Stomach (tissue), 19 donors: ENCODE data around the gene ZNF33B. TPM values are rescaled to one million over a fixed set of nuclear protein-coding genes. Genes with fewer than 3 reads are reported as not detected.
"Not testable (repeated sequence)": the region's sequence is repeated elsewhere in the genome, so short reads cannot be mapped to it uniquely, and the experiment has no call there.

ENCODE experiments used
- DNase-seq, 2 donors: peaks; one replicate each; pipeline versions ENCODE4 v3.0.0 to v3.0.0-alpha.2; 2013 to 2019
- H3K27ac ChIP-seq, 5 donors: fragments of 200-600 bp in 4 of 5; sonication (generic) in 4 of 5; one replicate each; pipeline ENCODE4 v1.5.1; 2013 to 2019; ENCODE audit warnings: mild to moderate bottlenecking in 1 of 5, moderate library complexity in 1 of 5
- H3K27me3 ChIP-seq, 3 donors: fragments of 200-600 bp; sonication (generic); one replicate each; pipeline ENCODE4 v1.5.1; 2017 to 2019; ENCODE audit warnings: mixed run types in 1 of 3
- H3K36me3 ChIP-seq, 4 donors: fragments of 200-600 bp; sonication (generic); 1 replicate in 3 of 4; 2 replicates in 1 of 4; pipeline ENCODE4 v1.5.1; 2016 to 2019
- H3K4me1 ChIP-seq, 4 donors: fragments of 200-600 bp; sonication (generic); one replicate each; pipeline ENCODE4 v1.5.1; 2016 to 2019
- H3K4me3 ChIP-seq, 4 donors: fragments of 200-600 bp; sonication (generic) in 3 of 4; one replicate each; pipeline ENCODE4 v1.5.1; 2016 to 2019; ENCODE audit warnings: mild to moderate bottlenecking in 1 of 4
- H3K9me3 ChIP-seq, 4 donors: fragments of 200-600 bp; sonication (generic); one replicate each; pipeline ENCODE4 v1.5.1; 2016 to 2019
- EP300 ChIP-seq: sonication (generic); formaldehyde crosslinking; IDR thresholded peaks from one replicate; pipeline ENCODE4 v1.6.1; 2017; ENCODE audit warnings: antibody characterized with exemption
- POLR2A ChIP-seq, 4 donors: fragments of 450-650 bp; IDR thresholded peaks; one replicate each; pipeline ENCODE4 v1.6.1; 2016; ENCODE audit warnings: antibody characterized with exemption in 4 of 4, control low read depth in 2 of 4, mild to moderate bottlenecking in 1 of 4, moderate library complexity in 1 of 4
- POLR2AphosphoS5 ChIP-seq, 3 donors: sonication (generic); formaldehyde crosslinking; IDR thresholded peaks; one replicate each; pipeline ENCODE4 v1.6.1; 2016; ENCODE audit warnings: antibody characterized with exemption in 3 of 3
- WGBS, 5 donors: extraction: QIAGEN DNeasy Blood & Tissue Kit in 3 of 5; methylation state at CpG; one replicate each; pipeline versions ENCODE4 v1.1.5 to v1.1.7; 2013 to 2018; 5-methylcytosine and 5-hydroxymethylcytosine counted together
- intact Hi-C: fragments of 100-400 bp; cut with DNase I; formaldehyde crosslinking; loops from one replicate; pipeline ENCODE4 v1.15.1; 2023; ENCODE audit warnings: low total_unique reads
- long read RNA-seq, 10 donors: transcript quantifications; one replicate each; lab custom pipeline, GENCODE V29; 2026
- polyA plus RNA-seq, 3 donors: library from polyadenylated mRNA; stranded (reverse); fragments of 200-250 nt; gene quantifications; one replicate each; pipeline ENCODE4 v1.2.3, GENCODE V29; 2013
- total RNA-seq, 5 donors: library from RNA; depleted of rRNA; stranded (reverse); fragments of >200 nt; gene quantifications; one replicate each; pipeline versions ENCODE4 v1.1.0 to v1.2.3, GENCODE V29; 2014 to 2016
- TF ChIP-seq, protein P1 (sequence below), 7 experiments: fragments of 450-650 bp in 4 of 7; fragments of 200-600 bp in 3 of 7; sonication (generic) in 3 of 7; IDR thresholded peaks; one replicate each; pipeline ENCODE4 v1.5.1; 2016 to 2019; ENCODE audit warnings: antibody characterized with exemption in 7 of 7, control low read depth in 2 of 7, mild to moderate bottlenecking in 1 of 7
- donor health status: healthy with polysubstance abuse.
- donor health status: Bipolar disorder and iron deficiency.
- donor health status: healthy.

The ZNF33B gene
- total RNA-seq (10 to 100 TPM in 4 of 5 donors, 1 to 10 TPM in 1; 7.0 to 67.9 (median 21.8) TPM), polyA plus RNA-seq (10 to 100 TPM; 11.5 to 29.5 (median 15.6) TPM)
- long read RNA-seq, donor 1, result 0 reads
- long read RNA-seq, donor 2, full-length matches to known transcripts, result 2 of 2 reads
- long read RNA-seq, donor 2, partial matches to known transcripts, result 0 of 2 reads
- long read RNA-seq, donor 2, other reads (novel, unspliced or antisense), result 0 of 2 reads
- long read RNA-seq, donor 3, full-length matches to known transcripts, result 1 of 1 reads
- long read RNA-seq, donor 3, partial matches to known transcripts, result 0 of 1 reads
- long read RNA-seq, donor 3, other reads (novel, unspliced or antisense), result 0 of 1 reads
- long read RNA-seq, donor 4, full-length matches to known transcripts, result 1 of 1 reads
- long read RNA-seq, donor 4, partial matches to known transcripts, result 0 of 1 reads
- long read RNA-seq, donor 4, other reads (novel, unspliced or antisense), result 0 of 1 reads
- long read RNA-seq, donor 5, full-length matches to known transcripts, result 1 of 1 reads
- long read RNA-seq, donor 5, partial matches to known transcripts, result 0 of 1 reads
- long read RNA-seq, donor 5, other reads (novel, unspliced or antisense), result 0 of 1 reads
- long read RNA-seq, donor 6, full-length matches to known transcripts, result 2 of 2 reads
- long read RNA-seq, donor 6, partial matches to known transcripts, result 0 of 2 reads
- long read RNA-seq, donor 6, other reads (novel, unspliced or antisense), result 0 of 2 reads
- long read RNA-seq, donor 7, result 0 reads
- long read RNA-seq, donor 8, full-length matches to known transcripts, result 1 of 1 reads
- long read RNA-seq, donor 8, partial matches to known transcripts, result 0 of 1 reads
- long read RNA-seq, donor 8, other reads (novel, unspliced or antisense), result 0 of 1 reads
- long read RNA-seq, donor 9, partial matches to known transcripts, result 0 of 5 reads
- long read RNA-seq, donor 9, other reads (novel, unspliced or antisense), result 5 of 5 reads
- long read RNA-seq, donor 10, full-length matches to known transcripts, result 2 of 2 reads
- long read RNA-seq, donor 10, partial matches to known transcripts, result 0 of 2 reads
- long read RNA-seq, donor 10, other reads (novel, unspliced or antisense), result 0 of 2 reads

DNA sequence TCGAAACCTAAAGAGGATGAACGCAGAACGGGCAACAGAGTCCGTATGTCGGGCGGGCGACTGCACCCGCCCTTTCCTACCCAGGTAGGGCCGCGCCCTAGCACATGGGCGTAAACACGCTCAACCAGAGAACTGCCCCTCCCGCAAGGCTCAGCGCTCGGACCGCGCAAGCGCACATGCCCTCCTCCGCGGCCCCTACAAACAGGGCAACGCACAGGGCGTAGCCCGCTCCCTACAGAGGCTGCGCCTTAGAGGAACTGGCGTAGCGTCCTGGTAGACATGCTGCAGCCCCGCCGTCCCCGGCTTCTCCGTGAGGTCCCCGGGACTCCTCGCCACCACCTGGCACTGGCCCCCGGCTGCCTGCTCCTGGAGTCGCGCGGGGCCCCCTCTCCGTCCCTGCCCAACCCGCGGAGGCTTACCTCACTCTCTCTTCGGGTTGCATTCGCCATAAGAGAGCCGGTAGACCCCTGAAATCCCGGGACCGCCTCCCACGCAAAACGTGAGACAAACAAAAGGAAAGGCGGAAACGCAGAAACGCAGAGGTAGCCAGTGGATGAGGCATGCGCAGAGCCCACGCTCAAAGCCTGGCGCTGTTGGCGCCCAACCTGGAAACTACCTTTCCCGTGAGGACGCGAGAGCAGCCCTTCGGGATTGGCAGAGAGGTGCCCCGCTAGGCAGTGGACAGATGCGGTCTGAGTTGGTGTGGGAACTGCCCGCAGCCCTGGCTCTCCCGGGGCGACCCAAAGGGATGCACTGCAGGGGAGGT, at the start of gene ZNF33B:
Gene ZNF33B (minus strand): TSS at position 516 of the 766 bp plus-strand sequence. CDS start 1,642 bp downstream, outside the sequence.
- Histone ChIP-seq H3K9me3 (no peaks in the 10 kb centered on the region), H3K36me3 (peaks cover 0 to 14% (median 2%) of the 10 kb centered on the region in 4 donors), H3K4me1 (peaks cover 4 to 44% (median 26%) of the 10 kb centered on the region in 4 donors), H3K4me3 (peak within 1 kb of the TSS; percentile 70 to 84 (median 74)), H3K27ac (peak within 1 kb of the TSS; percentile 96 to 98 (median 98)), H3K27me3 (no peaks in the 10 kb centered on the region)
- DNase-seq, result peak; percentile 95 to 98
- TF ChIP-seq POLR2A (IDR thresholded peaks at IDR 0.05) (peak in 2 of 4 donors; percentile 53 to 70), EP300 (no peak), POLR2AphosphoS5 (IDR thresholded peaks at IDR 0.05) (peak; percentile 85 to 93 (median 88))
- TF ChIP-seq, protein P1, sequence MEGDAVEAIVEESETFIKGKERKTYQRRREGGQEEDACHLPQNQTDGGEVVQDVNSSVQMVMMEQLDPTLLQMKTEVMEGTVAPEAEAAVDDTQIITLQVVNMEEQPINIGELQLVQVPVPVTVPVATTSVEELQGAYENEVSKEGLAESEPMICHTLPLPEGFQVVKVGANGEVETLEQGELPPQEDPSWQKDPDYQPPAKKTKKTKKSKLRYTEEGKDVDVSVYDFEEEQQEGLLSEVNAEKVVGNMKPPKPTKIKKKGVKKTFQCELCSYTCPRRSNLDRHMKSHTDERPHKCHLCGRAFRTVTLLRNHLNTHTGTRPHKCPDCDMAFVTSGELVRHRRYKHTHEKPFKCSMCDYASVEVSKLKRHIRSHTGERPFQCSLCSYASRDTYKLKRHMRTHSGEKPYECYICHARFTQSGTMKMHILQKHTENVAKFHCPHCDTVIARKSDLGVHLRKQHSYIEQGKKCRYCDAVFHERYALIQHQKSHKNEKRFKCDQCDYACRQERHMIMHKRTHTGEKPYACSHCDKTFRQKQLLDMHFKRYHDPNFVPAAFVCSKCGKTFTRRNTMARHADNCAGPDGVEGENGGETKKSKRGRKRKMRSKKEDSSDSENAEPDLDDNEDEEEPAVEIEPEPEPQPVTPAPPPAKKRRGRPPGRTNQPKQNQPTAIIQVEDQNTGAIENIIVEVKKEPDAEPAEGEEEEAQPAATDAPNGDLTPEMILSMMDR (IDR thresholded peaks at IDR 0.05), result no peak
- WGBS, 5 donors, result 0% methylated on average over 58 to 62 of the region's 62 CpGs
- intact Hi-C loops, result no loop called here

DNA sequence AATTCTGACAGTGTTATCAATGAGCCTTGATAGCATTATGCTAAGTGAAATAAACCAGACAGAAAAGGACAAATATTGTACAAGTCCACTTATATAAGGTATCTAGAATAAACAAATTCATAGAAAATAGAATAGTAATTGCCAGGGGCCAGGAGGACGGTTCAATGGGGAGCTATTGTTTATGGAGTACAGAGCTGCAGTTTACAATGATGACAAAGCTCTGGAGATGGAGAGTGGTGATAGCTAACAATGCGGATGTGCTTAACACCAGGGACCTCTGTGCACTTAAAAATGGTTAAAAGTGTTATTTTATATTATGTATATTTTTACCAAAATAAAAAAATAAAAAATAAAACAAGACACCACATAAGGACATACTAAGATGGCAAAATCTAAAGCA, 46.1 kb upstream of the ZNF33B start:
- intact Hi-C loops, result no loop called here
- H3K9me3 ChIP-seq, result no peaks in the 10 kb centered on the region
- DNase-seq, result no peak
- no peak overlapping the region for H3K4me3 ChIP-seq
- no peaks in the 10 kb centered on the region for H3K27me3 ChIP-seq
- H3K27ac ChIP-seq, result no peak overlapping the region
- H3K4me1 ChIP-seq, result peaks cover 0 to 10% (median 0%) of the 10 kb centered on the region in 4 donors
- no peaks in the 10 kb centered on the region for H3K36me3 ChIP-seq
- WGBS, 5 donors, result 71 to 86% (median 78%) methylated on average over 2 of the region's 2 CpGs
- TF ChIP-seq EP300 (no peak), POLR2AphosphoS5 (IDR thresholded peaks at IDR 0.05) (no peak), POLR2A (IDR thresholded peaks at IDR 0.05) (no peak)
- TF ChIP-seq, protein P1 (IDR thresholded peaks at IDR 0.05), result no peak

- intact Hi-C loops, result no loop called here
Measured at GRCh38 chr10:42680267-42680666, 41.9 kb upstream of the ZNF33B start.

DNA sequence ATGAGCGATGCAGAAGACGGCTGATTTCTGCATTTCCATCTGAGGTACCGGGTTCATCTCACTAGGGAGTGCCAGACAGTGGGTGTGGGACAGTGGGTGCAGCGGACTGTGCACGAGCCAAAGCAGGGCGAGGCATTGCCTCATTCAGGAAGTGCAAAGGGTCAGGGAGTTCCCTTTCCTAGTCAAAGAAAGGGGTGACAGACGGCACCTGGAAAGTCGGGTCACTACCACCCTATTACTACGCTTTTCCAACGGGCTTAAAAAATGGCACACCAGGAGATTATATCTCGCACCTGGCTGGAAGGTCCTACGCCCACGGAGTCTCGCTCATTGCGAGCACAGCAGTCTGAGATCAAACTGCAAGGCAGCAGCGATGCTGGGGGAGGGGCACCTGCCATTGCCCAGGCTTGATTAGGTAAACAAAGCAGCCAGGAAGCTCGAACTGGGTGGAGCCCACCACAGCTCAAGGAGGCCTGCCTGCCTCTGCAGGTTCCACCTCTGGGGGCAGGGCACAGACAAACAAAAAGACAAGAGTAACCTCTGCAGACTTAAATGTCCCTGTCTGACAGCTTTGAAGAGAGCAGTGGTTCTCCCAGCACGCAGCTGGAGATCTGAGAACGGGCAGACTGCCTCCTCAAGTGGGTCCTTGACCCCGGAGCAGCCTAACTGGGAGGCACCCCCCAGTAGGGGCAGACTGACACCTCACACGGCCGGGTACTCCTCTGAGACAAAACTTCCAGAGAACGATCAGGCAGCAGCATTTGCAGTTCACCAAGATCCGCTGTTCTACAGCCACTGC, 27.0 kb upstream of the ZNF33B start:
- 76 to 86% (median 84%) methylated on average over 19 to 24 of the region's 24 CpGs for WGBS, 5 donors
- H3K27me3 ChIP-seq, DNase-seq, H3K4me1 ChIP-seq, H3K36me3 ChIP-seq, H3K27ac ChIP-seq, H3K4me3 ChIP-seq, intact Hi-C loops, H3K9me3 ChIP-seq: not testable (repeated sequence)

More at GRCh38 chr10:42680267-42680666, 41.9 kb upstream of the ZNF33B start:
- Histone ChIP-seq H3K9me3 (no peaks in the 10 kb centered on the region), H3K4me3 (no peak overlapping the region), H3K27ac (no peak overlapping the region), H3K36me3 (no peaks in the 10 kb centered on the region), H3K4me1 (no peaks in the 10 kb centered on the region), H3K27me3 (no peaks in the 10 kb centered on the region)
- WGBS, 5 donors, result 80 to 91% (median 89%) methylated on average over 1 of the region's 1 CpG
- TF ChIP-seq POLR2AphosphoS5 (IDR thresholded peaks at IDR 0.05) (no peak), EP300 (no peak)
- TF ChIP-seq, protein P1 (IDR thresholded peaks at IDR 0.05), result no peak
- no peak for DNase-seq
